ENCODE measurements around the gene IQCE.

The IQCE gene

GRCh38 chr7:2612445-2613097, 53.8 kb downstream of the IQCE start:
- no peak for DNase-seq (ENCODE audit: low read depth)
- no peak for TF ChIP-seq CTCF (conservative IDR thresholded peaks at IDR 0.05; ENCODE audit: low read depth, low read length)
- no peak overlapping the region for H3K4me3 ChIP-seq (ENCODE audit: low read depth, low read length)

- DNase-seq (ENCODE audit: low read depth): no peak
- H3K4me3 ChIP-seq (ENCODE audit: low read depth, low read length): no peak overlapping the region
- TF ChIP-seq CTCF (conservative IDR thresholded peaks at IDR 0.05; ENCODE audit: low read depth, low read length): no peak
Observed at GRCh38 chr7:2613098-2613930, 54.5 kb downstream of the IQCE start.

GRCh38 chr7:2613931-2614600, 55.3 kb downstream of the IQCE start:
- H3K4me3 ChIP-seq (ENCODE audit: low read depth, low read length): peak overlapping the region; percentile 26
- TF ChIP-seq CTCF (conservative IDR thresholded peaks at IDR 0.05; ENCODE audit: low read depth, low read length): no peak
- peak; percentile 25 for DNase-seq (ENCODE audit: low read depth)

GRCh38 chr7:2614631-2615330, 56.0 kb downstream of the IQCE start:
- no peak for DNase-seq (ENCODE audit: low read depth)
- TF ChIP-seq CTCF (conservative IDR thresholded peaks at IDR 0.05; ENCODE audit: low read depth, low read length): no peak
- no peak overlapping the region for H3K4me3 ChIP-seq (ENCODE audit: low read depth, low read length)

- no peak overlapping the region for H3K4me3 ChIP-seq (ENCODE audit: low read depth, low read length)
- DNase-seq (ENCODE audit: low read depth): no peak
- TF ChIP-seq CTCF (conservative IDR thresholded peaks at IDR 0.05; ENCODE audit: low read depth, low read length): no peak
Observed at GRCh38 chr7:2616387-2617324, 57.9 kb downstream of the IQCE start.

All from choroid plexus epithelial cell (primary cell).